ENCODE results near the gene MYO15B. TPM values are rescaled to one million over a fixed set of nuclear protein-coding genes. Genes with fewer than 3 reads are reported as not detected.

MYO15B gene
- total and polyA plus RNA-seq, 4 donors = 84.5 to 197 (median 167) TPM

DNA sequence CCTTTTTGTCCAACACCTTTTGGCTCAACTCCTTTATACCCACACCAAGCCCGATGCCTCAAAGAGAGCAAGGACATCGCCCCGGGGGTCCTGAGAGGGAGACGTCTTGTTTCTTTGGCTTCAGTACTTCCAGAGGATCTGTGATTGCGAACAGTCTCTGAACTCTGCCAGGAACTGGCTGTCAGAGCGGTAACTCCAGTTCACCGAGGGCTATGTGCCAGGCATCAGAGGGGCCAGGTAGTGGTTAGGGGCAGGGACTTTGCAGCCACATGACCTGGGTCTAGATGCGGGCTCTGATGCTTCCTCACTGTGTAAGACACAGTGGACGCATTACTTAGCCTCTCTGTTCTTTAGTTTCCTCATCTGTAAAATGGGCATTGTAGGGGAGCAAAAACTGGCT is 40.5 kb upstream of the MYO15B start:
- DNase-seq (no peak), ATAC-seq (ENCODE audit: insufficient read depth, low FRiP score) (no peak)
- H3K9me3 ChIP-seq (ENCODE audit: control insufficient read depth in 4 of 4, insufficient read depth in 3 of 4, low read length in 3 of 4) = peaks cover 0 to 2% (median 0%) of the 10 kb centered on the region in 4 donors
- no peak overlapping the region for H3K4me3 ChIP-seq
- TF ChIP-seq, protein P1, sequence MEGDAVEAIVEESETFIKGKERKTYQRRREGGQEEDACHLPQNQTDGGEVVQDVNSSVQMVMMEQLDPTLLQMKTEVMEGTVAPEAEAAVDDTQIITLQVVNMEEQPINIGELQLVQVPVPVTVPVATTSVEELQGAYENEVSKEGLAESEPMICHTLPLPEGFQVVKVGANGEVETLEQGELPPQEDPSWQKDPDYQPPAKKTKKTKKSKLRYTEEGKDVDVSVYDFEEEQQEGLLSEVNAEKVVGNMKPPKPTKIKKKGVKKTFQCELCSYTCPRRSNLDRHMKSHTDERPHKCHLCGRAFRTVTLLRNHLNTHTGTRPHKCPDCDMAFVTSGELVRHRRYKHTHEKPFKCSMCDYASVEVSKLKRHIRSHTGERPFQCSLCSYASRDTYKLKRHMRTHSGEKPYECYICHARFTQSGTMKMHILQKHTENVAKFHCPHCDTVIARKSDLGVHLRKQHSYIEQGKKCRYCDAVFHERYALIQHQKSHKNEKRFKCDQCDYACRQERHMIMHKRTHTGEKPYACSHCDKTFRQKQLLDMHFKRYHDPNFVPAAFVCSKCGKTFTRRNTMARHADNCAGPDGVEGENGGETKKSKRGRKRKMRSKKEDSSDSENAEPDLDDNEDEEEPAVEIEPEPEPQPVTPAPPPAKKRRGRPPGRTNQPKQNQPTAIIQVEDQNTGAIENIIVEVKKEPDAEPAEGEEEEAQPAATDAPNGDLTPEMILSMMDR (IDR thresholded peaks at IDR 0.05; ENCODE audit: control extremely low read depth, extremely low read depth) = no peak
- H3K36me3 ChIP-seq (ENCODE audit: control insufficient read depth in 4 of 4, insufficient read depth in 4 of 4, low read length in 4 of 4) = no peaks in the 10 kb centered on the region
- no peaks in the 10 kb centered on the region for H3K27me3 ChIP-seq (ENCODE audit: control insufficient read depth in 3 of 3, insufficient read depth in 3 of 3, low read length in 2 of 3)
- WGBS, 2 donors = 90 to 94% methylated on average over 9 of the region's 9 CpGs
- no peak overlapping the region for H3K27ac ChIP-seq (ENCODE audit: low read depth in 1 of 2, low read length in 1 of 2)
- H3K9ac ChIP-seq (ENCODE audit: insufficient read depth in 1 of 2, low read length in 2 of 2) = no peak overlapping the region
- H3K4me1 ChIP-seq (ENCODE audit: control insufficient read depth in 5 of 5, insufficient read depth in 5 of 5, low read length in 5 of 5) = peaks cover 0 to 5% (median 2%) of the 10 kb centered on the region in 5 donors

- Histone ChIP-seq H3K27me3 (ENCODE audit: control insufficient read depth in 3 of 3, insufficient read depth in 3 of 3, low read length in 2 of 3) (no peaks in the 10 kb centered on the region), H3K9me3 (ENCODE audit: control insufficient read depth in 4 of 4, insufficient read depth in 3 of 4, low read length in 3 of 4) (peaks cover 0 to 2% (median 0%) of the 10 kb centered on the region in 4 donors), H3K4me3 (no peak overlapping the region), H3K9ac (ENCODE audit: insufficient read depth in 1 of 2, low read length in 2 of 2) (no peak overlapping the region), H3K36me3 (ENCODE audit: control insufficient read depth in 4 of 4, insufficient read depth in 4 of 4, low read length in 4 of 4) (no peaks in the 10 kb centered on the region), H3K4me1 (ENCODE audit: control insufficient read depth in 5 of 5, insufficient read depth in 5 of 5, low read length in 5 of 5) (peaks cover 0 to 11% (median 5%) of the 10 kb centered on the region in 5 donors), H3K27ac (ENCODE audit: low read depth in 1 of 2, low read length in 1 of 2) (peak overlapping the region in 1 of 2 donors; percentile 91)
- WGBS, 2 donors = 70 to 92% methylated on average over 5 of the region's 5 CpGs
- ATAC-seq (ENCODE audit: insufficient read depth, low FRiP score) (no peak), DNase-seq (no peak)
- TF ChIP-seq, protein P1 (IDR thresholded peaks at IDR 0.05; ENCODE audit: control extremely low read depth, extremely low read depth) = no peak
Observed at GRCh38 chr17:75548813-75549212, 38.8 kb upstream of the MYO15B start.

GRCh38 chr17:75549246-75550138 is 38.1 kb upstream of the MYO15B start:
- H3K27ac ChIP-seq (ENCODE audit: low read depth in 1 of 2, low read length in 1 of 2) = peak overlapping the region in 1 of 2 donors; percentile 91

More at GRCh38 chr17:75549246-75550138, 38.1 kb upstream of the MYO15B start:
- TF ChIP-seq, protein P1 (IDR thresholded peaks at IDR 0.05; ENCODE audit: control extremely low read depth, extremely low read depth) = no peak
- no peaks in the 10 kb centered on the region for H3K27me3 ChIP-seq (ENCODE audit: control insufficient read depth in 3 of 3, insufficient read depth in 3 of 3, low read length in 2 of 3)
- ATAC-seq (ENCODE audit: insufficient read depth, low FRiP score) (peak; percentile 82), DNase-seq (peak; percentile 69 to 87 (median 86))
- no peak overlapping the region for H3K4me3 ChIP-seq
- WGBS, 2 donors = 69 to 84% methylated on average over 22 of the region's 22 CpGs
- H3K9ac ChIP-seq (ENCODE audit: insufficient read depth in 1 of 2, low read length in 2 of 2) = peak overlapping the region in 1 of 2 donors; percentile 13
- H3K4me1 ChIP-seq (ENCODE audit: control insufficient read depth in 5 of 5, insufficient read depth in 5 of 5, low read length in 5 of 5) = peaks cover 0 to 11% (median 5%) of the 10 kb centered on the region in 5 donors
- peaks cover 0 to 2% (median 0%) of the 10 kb centered on the region in 4 donors for H3K9me3 ChIP-seq (ENCODE audit: control insufficient read depth in 4 of 4, insufficient read depth in 3 of 4, low read length in 3 of 4)
- H3K36me3 ChIP-seq (ENCODE audit: control insufficient read depth in 4 of 4, insufficient read depth in 4 of 4, low read length in 4 of 4) = no peaks in the 10 kb centered on the region

Data from lung (tissue), 12 donors.